ENCODE results near the gene GRID2.

GRCh38 chr4:92952897-92953296 is 649.1 kb downstream of the GRID2 start:
- TF ChIP-seq POLR2A (IDR thresholded peaks at IDR 0.05; ENCODE audit: low read length) (no peak), GATA1 (IDR thresholded peaks at IDR 0.05; ENCODE audit: low read depth, low read length) (no peak)

Data from erythroblast (primary cell).